ENCODE results near the gene SFXN5.

SFXN5 gene

DNA sequence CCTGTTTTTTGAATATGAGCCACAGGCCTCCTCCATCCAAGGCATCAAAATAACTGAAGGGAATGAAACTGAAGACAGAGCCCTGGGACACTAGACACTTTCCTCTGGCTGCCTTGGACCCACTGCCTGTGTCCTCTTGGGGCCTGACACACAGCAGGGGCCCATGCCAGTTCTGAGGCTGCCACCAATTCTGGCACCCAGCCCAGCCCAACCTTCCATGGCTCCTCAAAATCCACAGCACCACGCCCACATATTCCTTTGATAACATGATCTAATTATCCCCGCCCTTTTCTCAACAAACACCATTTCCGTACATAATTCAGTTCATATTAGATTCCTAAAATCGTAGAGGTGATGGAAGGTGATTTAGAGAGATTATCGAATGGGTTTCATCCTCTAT, 90.0 kb downstream of the SFXN5 start:
- Histone ChIP-seq H4K20me1 (ENCODE audit: insufficient read depth) (no peaks in the 10 kb centered on the region), H3K4me1 (ENCODE audit: low read depth, poor library complexity, severe bottlenecking) (no peaks in the 10 kb centered on the region), H3K36me3 (ENCODE audit: insufficient read depth) (no peaks in the 10 kb centered on the region), H3K79me2 (ENCODE audit: insufficient read depth, low read depth) (no peaks in the 10 kb centered on the region), H3K27ac (no peak overlapping the region), H3K9ac (no peak overlapping the region), H3K4me3 (IDR thresholded peaks at IDR 0.05; ENCODE audit: insufficient read depth, low read depth, low read length) (no peak overlapping the region), H3K27me3 (ENCODE audit: insufficient read depth, low read depth) (no peaks in the 10 kb centered on the region), H3K4me2 (no peak overlapping the region), H2AFZ (ENCODE audit: low read depth) (no peak overlapping the region)
- TF ChIP-seq, protein P1, sequence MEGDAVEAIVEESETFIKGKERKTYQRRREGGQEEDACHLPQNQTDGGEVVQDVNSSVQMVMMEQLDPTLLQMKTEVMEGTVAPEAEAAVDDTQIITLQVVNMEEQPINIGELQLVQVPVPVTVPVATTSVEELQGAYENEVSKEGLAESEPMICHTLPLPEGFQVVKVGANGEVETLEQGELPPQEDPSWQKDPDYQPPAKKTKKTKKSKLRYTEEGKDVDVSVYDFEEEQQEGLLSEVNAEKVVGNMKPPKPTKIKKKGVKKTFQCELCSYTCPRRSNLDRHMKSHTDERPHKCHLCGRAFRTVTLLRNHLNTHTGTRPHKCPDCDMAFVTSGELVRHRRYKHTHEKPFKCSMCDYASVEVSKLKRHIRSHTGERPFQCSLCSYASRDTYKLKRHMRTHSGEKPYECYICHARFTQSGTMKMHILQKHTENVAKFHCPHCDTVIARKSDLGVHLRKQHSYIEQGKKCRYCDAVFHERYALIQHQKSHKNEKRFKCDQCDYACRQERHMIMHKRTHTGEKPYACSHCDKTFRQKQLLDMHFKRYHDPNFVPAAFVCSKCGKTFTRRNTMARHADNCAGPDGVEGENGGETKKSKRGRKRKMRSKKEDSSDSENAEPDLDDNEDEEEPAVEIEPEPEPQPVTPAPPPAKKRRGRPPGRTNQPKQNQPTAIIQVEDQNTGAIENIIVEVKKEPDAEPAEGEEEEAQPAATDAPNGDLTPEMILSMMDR (conservative IDR thresholded peaks at IDR 0.05; ENCODE audit: low read depth, low read length): no peak

DNA sequence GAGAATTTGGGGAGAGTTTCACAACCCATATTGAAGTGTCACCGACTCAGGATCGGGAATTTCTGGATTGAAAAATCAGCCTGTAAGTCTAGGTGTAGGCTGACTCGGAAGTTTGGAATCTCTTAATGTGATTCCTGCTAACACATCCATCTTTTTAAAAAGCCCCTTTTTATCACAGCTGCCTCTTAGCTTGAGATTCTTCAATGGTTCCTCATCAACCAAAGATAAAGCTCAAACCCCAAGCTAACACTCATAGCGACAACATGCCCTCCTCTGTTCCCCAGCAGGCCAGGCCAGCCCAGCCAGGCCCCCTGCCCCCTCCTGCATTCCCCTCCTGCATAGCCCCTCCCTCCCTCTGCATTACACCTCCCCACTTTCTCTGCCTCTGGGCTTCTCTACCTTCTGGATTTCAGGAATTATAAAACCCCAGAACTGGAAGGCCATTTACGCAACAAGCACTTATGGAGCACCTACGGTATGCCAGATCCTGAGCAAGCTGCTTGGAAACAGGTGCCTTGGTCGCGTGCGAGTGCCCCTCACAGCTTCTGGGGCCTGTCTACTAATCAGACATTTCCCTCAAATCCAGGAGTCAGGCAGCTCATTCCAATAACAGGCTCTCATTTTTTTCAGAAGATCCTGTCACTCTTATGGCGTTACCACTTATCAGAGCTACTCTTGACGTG, 90.8 kb downstream of the SFXN5 start:
- Histone ChIP-seq H3K27me3 (ENCODE audit: insufficient read depth, low read depth) (no peaks in the 10 kb centered on the region), H3K36me3 (ENCODE audit: insufficient read depth) (no peaks in the 10 kb centered on the region), H3K27ac (no peak overlapping the region), H4K20me1 (ENCODE audit: insufficient read depth) (no peaks in the 10 kb centered on the region), H3K79me2 (ENCODE audit: insufficient read depth, low read depth) (no peaks in the 10 kb centered on the region), H3K9ac (no peak overlapping the region), H3K4me2 (no peak overlapping the region), H3K4me1 (ENCODE audit: low read depth, poor library complexity, severe bottlenecking) (no peaks in the 10 kb centered on the region), H2AFZ (ENCODE audit: low read depth) (no peak overlapping the region), H3K4me3 (IDR thresholded peaks at IDR 0.05; ENCODE audit: insufficient read depth, low read depth, low read length) (no peak overlapping the region)
- TF ChIP-seq, protein P1 (conservative IDR thresholded peaks at IDR 0.05; ENCODE audit: low read depth, low read length): no peak

DNA sequence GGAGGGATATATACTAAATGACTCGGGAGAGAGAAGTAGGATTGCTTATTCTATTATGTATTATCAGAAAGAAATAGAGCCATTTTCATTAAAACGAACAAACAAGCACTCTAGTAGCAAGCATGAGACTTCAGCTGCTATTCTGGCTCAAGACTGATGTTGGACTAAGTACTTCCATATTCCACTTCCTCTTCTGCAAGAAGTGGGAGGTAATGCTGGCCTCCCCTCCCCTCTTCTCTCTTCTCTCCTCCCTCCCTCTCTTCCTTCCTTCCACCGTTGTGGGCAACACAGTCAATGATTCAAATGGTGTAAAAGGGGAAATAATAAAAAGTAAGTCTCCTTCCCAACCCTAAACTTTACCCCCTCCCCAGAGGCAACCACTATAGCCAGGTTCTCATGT, 91.6 kb downstream of the SFXN5 start:
- no peak overlapping the region for H2AFZ ChIP-seq (ENCODE audit: low read depth)
- H3K4me3 ChIP-seq (IDR thresholded peaks at IDR 0.05; ENCODE audit: insufficient read depth, low read depth, low read length): no peak overlapping the region
- H3K4me2 ChIP-seq: no peak overlapping the region
- H3K27me3 ChIP-seq (ENCODE audit: insufficient read depth, low read depth): no peaks in the 10 kb centered on the region
- no peaks in the 10 kb centered on the region for H3K36me3 ChIP-seq (ENCODE audit: insufficient read depth)
- H4K20me1 ChIP-seq (ENCODE audit: insufficient read depth): no peaks in the 10 kb centered on the region
- no peak overlapping the region for H3K27ac ChIP-seq
- no peak overlapping the region for H3K9ac ChIP-seq
- H3K4me1 ChIP-seq (ENCODE audit: low read depth, poor library complexity, severe bottlenecking): no peaks in the 10 kb centered on the region
- TF ChIP-seq, protein P1 (conservative IDR thresholded peaks at IDR 0.05; ENCODE audit: low read depth, low read length): no peak
- no peaks in the 10 kb centered on the region for H3K79me2 ChIP-seq (ENCODE audit: insufficient read depth, low read depth)

DNA sequence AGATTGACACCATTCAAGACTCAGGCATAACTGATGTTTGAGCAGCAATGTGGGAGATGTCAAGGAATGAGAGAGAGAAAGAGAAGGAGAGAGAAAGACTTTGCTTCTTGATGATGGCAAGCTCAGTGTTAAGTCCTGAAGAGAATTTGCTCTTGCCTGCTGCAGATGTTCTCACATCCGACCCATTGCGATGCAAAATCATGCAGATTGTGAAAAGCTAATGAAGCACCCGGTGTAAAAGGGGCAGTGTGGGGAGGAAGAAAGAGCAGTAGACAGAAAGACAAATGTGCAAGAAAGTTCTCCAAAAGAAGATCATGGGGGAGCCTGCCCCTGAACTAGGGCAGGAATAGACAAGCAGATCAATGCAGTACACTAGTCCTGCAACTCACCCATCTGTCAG, 96.5 kb downstream of the SFXN5 start:
- Histone ChIP-seq H3K79me2 (ENCODE audit: insufficient read depth, low read depth) (no peaks in the 10 kb centered on the region), H3K4me2 (no peak overlapping the region), H4K20me1 (ENCODE audit: insufficient read depth) (no peaks in the 10 kb centered on the region), H3K27me3 (ENCODE audit: insufficient read depth, low read depth) (no peaks in the 10 kb centered on the region), H3K27ac (no peak overlapping the region), H3K4me1 (ENCODE audit: low read depth, poor library complexity, severe bottlenecking) (no peaks in the 10 kb centered on the region), H3K36me3 (ENCODE audit: insufficient read depth) (no peaks in the 10 kb centered on the region), H3K9ac (no peak overlapping the region), H3K4me3 (IDR thresholded peaks at IDR 0.05; ENCODE audit: insufficient read depth, low read depth, low read length) (no peak overlapping the region), H2AFZ (ENCODE audit: low read depth) (no peak overlapping the region)
- TF ChIP-seq, protein P1 (conservative IDR thresholded peaks at IDR 0.05; ENCODE audit: low read depth, low read length): no peak

All from KMS-11 (cell line).